HUES48 (cell line): Measurements from ENCODE around the gene R3HDM4.

ENCODE experiments used
- H3K27ac ChIP-seq: one replicate; pipeline ENCODE4 v1.7.0; 2013; ENCODE audit warnings: low read depth, low read length, inconsistent platforms
- H3K27me3 ChIP-seq: 2 replicates; pipeline ENCODE4 v1.6.1; 2013; ENCODE audit warnings: mild to moderate bottlenecking, low read length; ENCODE audit not compliant: control insufficient read depth, insufficient read depth
- H3K36me3 ChIP-seq: 2 replicates; pipeline ENCODE4 v1.6.1; 2013; ENCODE audit warnings: low read length; ENCODE audit not compliant: control insufficient read depth, insufficient read depth
- H3K4me1 ChIP-seq: 2 replicates; pipeline ENCODE4 v1.6.1; 2013; ENCODE audit warnings: mild to moderate bottlenecking, low read length; ENCODE audit not compliant: control insufficient read depth, insufficient read depth
- H3K4me3 ChIP-seq: 2 replicates; pipeline ENCODE4 v1.5.1; 2013; ENCODE audit warnings: mild to moderate bottlenecking, low read depth, low read length
- H3K9ac ChIP-seq: 2 replicates; pipeline ENCODE4 v1.6.1; 2013; ENCODE audit warnings: mild to moderate bottlenecking, low read depth, low read length, moderate library complexity
- H3K9me3 ChIP-seq: 2 replicates; pipeline ENCODE4 v1.6.1; 2013; ENCODE audit warnings: low read length; ENCODE audit not compliant: control insufficient read depth, insufficient read depth

Gene R3HDM4

DNA sequence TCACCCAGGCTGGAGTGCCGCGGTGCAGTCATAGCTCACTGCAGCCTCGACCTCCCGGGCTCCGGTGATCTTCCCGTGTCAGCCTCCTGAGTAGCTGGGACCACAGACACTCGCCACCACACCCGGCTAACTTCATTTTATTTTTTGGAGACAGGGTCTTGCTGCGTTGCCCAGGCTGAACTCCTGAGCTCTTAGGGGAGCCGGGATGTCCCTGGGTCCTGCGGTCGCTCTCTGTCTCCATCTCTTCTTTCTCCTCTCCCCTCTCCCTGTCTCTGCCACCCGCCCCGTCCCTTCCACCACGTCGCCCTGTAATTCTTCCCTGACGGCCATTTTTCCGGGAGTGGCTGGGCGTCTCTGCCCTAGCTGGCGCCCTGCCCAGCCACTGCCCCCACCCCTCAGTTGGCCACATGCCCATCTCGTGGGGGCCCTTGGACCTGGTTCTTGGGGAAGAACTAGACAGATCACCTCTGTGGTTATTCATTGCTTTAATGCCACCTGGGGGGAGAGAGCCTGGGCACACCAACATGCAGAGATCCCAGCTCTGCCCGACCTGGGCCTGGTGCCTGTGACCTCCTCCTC is 31.7 kb upstream of the R3HDM4 start:
- H3K27ac ChIP-seq: no peak overlapping the region

DNA sequence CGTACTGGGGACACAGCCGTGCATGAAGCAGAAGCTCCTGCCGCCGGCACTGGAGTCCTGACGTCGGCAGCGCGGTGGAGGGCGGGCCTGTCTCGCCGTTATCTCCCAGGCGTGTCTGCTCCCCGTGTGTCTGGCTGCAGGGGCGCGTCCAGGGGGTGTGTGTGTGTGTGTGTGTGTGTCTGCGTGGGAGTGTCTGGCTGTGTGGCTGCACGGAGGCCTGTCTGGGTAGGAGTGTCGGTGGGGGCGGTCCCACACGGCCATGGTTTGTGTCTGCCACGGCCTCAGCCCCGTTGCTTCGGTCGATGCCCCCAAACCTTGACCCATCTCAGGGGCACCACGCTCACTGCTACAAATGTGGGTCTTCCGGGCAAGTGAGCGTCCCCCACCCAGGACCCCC is 31.1 kb upstream of the R3HDM4 start:
- Histone ChIP-seq H3K27ac (no peak overlapping the region), H3K27me3 (no peaks in the 10 kb centered on the region), H3K9me3 (no peaks in the 10 kb centered on the region), H3K4me3 (no peak overlapping the region), H3K4me1 (no peaks in the 10 kb centered on the region), H3K9ac (no peak overlapping the region), H3K36me3 (peaks cover 20% of the 10 kb centered on the region)

More for the DNA sequence above, 31.7 kb upstream of the R3HDM4 start:
- Histone ChIP-seq H3K27me3 (no peaks in the 10 kb centered on the region), H3K9me3 (no peaks in the 10 kb centered on the region), H3K36me3 (peaks cover 14% of the 10 kb centered on the region), H3K9ac (no peak overlapping the region), H3K4me1 (no peaks in the 10 kb centered on the region), H3K4me3 (no peak overlapping the region)

DNA sequence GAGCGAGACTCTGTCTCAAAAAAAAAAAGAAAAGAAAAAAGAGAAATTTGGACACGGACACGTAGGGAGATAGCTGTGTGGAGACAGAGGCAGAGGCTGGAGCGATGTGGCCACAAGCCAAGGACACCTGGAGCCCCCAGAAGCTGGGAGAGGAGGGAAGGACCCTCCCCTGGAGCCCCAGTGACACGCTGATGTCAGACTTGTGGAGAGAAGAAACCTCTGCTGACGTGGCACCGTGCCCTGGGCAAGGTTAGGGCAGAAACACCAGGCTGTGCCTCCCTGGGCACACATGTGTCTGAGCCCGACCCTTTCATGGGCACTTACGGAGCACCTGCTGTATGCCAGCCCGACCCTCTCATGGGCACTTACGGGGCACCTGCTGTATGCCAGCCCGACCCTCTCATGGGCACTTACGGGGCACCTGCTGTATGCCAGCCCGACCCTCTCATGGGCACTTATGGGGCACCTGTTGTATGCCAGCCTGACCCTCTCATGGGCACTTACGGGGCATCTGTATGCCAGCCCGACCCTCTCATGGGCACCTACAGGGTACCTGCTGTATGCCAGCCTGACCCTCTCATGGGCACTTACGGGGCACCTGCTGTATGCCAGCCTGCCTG is 30.6 kb upstream of the R3HDM4 start:
- no peak overlapping the region for H3K4me3 ChIP-seq
- H3K9ac ChIP-seq: no peak overlapping the region
- no peaks in the 10 kb centered on the region for H3K27me3 ChIP-seq
- no peak overlapping the region for H3K27ac ChIP-seq
- peaks cover 20% of the 10 kb centered on the region for H3K36me3 ChIP-seq
- H3K4me1 ChIP-seq: no peaks in the 10 kb centered on the region
- no peaks in the 10 kb centered on the region for H3K9me3 ChIP-seq

DNA sequence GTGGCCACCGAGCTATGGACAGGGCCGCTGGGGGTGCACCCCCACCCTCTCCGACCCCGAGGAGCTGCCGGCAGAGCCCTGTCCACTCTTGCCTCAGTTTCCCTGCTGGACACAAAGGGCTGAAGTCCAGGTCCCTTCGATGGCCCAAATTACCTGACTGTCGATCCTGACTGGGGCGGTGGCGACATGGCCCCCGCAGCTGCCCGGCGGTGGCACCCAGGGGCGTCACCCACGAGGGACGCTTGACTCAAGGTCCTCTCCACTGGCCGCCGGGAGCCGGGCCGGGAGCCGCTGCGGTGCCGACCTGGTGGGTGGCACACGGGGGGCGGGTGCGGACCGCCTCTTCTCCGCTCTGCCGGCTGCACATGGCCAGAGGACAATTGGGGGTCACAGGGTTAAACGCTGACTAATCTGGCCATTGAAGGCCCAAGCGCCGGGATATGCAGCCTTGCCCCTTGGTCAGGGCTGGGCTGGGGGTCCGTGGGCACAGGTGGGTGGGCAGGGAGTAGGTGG is 29.2 kb upstream of the R3HDM4 start:
- peaks cover 23% of the 10 kb centered on the region for H3K36me3 ChIP-seq
- H3K27ac ChIP-seq: no peak overlapping the region
- no peaks in the 10 kb centered on the region for H3K9me3 ChIP-seq
- H3K27me3 ChIP-seq: no peaks in the 10 kb centered on the region
- no peaks in the 10 kb centered on the region for H3K4me1 ChIP-seq
- no peak overlapping the region for H3K4me3 ChIP-seq
- no peak overlapping the region for H3K9ac ChIP-seq

DNA sequence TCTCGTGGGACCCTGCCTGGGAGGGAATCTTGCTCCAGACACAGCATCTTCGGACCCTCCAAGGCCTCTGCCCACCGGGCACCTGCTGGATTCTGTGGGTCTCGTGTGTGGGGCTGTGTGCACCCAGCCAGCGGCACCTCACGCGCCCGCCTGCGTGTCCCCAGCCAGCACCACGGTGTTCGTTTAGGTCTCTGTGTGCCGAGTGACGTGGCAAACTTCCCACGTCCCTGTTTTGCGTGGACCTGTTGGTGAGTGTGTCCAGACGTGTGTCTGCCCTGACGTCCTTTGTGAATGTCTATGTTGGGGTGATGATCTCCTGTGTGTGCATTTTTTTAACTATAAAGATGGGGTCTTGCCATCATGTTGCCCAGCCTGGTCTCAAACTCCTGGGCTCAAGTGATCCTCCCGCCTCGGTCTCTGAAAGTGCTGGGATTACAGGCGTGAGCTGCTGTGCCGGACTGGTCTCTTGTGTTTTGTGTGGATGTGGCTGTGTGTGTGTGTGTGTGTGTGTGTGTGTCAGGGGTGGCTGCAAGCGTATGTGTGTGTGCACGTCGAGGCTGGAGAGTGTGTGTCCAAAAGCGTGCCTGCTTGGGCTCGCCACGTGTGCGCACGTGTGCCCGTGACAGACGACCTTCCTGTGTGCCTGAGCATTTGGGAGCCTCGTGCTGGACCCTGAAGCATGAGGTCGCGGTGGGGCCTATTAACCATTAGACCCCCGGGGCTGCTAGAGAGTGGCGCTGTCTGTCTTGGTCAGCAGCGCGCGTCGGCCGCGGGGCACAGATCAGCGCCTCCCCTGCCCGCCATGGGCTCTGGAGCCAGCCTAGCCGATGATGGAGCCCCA is 28.5 kb upstream of the R3HDM4 start:
- Histone ChIP-seq H3K9me3 (no peaks in the 10 kb centered on the region), H3K4me1 (no peaks in the 10 kb centered on the region), H3K36me3 (peaks cover 25% of the 10 kb centered on the region), H3K4me3 (no peak overlapping the region), H3K27me3 (no peaks in the 10 kb centered on the region), H3K9ac (no peak overlapping the region), H3K27ac (no peak overlapping the region)

DNA sequence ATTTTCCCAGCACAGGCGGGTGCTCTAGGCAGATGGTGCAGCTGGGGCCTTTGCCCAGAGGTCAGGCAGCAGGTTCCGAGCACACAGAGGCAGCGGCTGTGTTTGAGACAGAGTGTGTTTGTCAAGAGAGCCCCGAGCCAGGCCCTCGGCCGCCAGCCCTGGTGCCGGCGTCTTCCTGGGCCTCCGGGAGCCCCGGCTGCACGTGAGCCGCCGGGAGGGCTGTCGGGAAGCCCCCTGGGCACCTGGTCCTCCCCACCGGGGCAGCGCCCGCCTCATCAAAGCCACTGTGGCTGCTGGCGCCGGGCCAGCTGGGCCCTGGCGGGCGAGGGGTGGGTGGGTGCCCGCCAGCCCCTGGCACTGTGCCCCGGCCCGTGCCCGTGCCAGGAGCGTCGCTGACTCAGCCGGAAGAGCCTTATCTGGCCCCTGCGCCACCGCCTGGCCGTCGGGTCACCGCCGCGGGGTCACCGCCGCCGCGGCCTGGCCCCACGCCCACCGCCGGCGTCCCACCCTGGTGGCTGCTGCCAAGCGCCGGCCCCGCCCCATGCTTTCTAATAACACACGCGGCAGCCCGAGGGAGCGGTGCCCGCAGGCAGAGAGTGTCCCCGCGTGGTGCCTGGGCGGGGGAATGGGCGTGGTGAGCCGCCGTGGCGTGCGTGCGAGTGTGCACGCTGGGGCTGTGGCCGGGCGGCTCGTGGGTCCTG is 27.7 kb upstream of the R3HDM4 start:
- Histone ChIP-seq H3K27me3 (no peaks in the 10 kb centered on the region), H3K9me3 (no peaks in the 10 kb centered on the region), H3K36me3 (peaks cover 25% of the 10 kb centered on the region), H3K27ac (no peak overlapping the region), H3K4me1 (no peaks in the 10 kb centered on the region), H3K9ac (no peak overlapping the region), H3K4me3 (no peak overlapping the region)

DNA sequence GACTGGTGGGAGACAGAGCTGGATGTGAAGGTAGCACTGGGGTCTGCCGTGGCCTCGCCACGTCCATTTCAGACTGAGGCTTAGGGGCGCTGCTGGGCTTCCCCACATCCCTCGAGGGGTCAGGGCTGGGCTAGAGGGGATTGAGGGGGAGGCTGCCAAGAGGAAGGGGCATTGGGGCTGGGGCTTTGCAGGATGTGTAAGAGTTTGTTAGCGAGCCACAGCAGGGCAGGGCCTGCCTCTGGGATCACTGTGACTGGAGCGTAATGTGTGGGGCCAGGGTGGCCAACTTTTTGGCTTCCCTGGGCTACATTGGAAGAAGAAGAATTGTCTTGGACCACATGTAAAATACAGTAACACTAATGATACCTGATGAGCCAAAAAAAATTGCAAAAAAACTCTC is 26.9 kb upstream of the R3HDM4 start:
- no peak overlapping the region for H3K27ac ChIP-seq
- H3K36me3 ChIP-seq: peaks cover 25% of the 10 kb centered on the region

DNA sequence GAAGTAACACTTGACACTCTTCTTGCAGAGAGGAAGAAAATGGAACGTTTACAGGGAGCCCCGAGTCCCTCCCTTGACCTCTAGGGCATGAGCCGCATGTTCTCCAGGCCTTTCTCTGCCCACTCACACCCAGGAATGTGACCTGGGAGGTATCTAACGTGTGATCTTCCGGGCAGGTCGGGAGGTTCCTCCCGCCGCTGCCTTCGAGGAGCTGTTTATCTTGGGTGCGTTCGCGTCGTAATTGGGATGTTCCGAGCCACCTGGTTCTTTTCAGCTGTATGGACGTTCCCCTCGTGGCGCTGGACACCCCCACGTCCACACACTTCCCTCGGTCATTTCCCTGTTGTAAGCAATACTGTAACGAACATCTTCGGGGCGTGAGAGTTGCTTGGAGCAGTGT is 26.4 kb upstream of the R3HDM4 start:
- Histone ChIP-seq H3K4me1 (no peaks in the 10 kb centered on the region), H3K9me3 (no peaks in the 10 kb centered on the region), H3K9ac (no peak overlapping the region), H3K27ac (no peak overlapping the region), H3K36me3 (peaks cover 25% of the 10 kb centered on the region), H3K4me3 (no peak overlapping the region), H3K27me3 (no peaks in the 10 kb centered on the region)

More for the DNA sequence above, 26.9 kb upstream of the R3HDM4 start:
- Histone ChIP-seq H3K4me3 (no peak overlapping the region), H3K9ac (no peak overlapping the region), H3K27me3 (no peaks in the 10 kb centered on the region), H3K4me1 (no peaks in the 10 kb centered on the region), H3K9me3 (no peaks in the 10 kb centered on the region)

DNA sequence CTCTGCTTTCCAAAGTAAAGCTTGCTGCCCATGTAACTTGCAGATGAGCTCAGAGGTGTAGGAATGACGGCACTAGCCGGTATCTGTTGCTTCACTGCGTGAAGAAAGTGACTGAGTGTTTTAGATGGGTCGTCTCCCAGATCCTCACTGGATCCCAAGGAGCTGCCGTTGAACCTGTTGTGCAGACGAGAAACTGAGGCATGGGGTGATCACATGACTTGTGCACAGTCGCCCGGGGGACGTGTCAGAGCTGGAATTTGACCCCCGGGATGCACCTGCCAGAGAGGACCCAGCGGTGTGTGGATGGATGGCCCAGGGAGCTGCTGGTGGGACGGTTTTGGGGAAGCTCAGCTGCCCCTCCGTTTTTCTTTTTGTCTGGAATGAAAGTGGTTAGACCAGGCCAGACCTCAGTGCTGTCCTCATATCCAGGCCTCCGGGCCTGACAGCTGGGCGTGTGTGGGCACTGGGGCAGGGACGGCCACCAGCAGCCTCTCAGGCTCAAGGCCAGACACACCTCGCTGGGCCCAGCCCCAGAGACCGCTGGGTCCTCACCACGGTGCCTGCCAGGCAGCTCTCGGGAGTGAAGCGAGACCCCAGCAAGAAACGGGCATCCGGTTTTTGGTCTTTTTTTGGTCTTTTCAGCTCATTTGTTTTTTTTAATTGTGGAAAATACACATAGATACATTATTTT is 25.4 kb upstream of the R3HDM4 start:
- Histone ChIP-seq H3K27ac (no peak overlapping the region), H3K9me3 (no peaks in the 10 kb centered on the region), H3K27me3 (no peaks in the 10 kb centered on the region), H3K36me3 (peaks cover 25% of the 10 kb centered on the region), H3K4me1 (no peaks in the 10 kb centered on the region), H3K4me3 (no peak overlapping the region), H3K9ac (no peak overlapping the region)

DNA sequence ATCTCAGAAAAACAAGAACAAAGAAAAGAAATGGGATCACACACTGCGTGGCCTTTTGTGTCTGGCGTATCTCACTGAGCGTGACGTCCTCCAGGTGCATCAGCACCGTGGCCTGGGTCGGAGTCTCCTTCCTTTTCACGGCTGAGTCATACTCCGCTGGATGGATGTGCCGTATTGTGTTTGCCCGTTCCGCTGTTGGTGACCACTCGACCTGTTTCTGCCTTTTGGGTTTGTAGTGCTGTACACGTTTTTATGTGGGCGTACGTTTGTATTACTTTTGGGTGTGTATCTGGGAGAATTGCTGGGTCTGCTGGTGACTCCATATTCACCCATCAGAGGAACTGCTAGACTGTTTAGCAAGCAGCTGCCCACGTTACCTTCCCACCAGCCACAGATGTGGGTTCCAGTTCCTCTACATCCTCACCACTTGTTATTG is 24.3 kb upstream of the R3HDM4 start:
- no peak overlapping the region for H3K9ac ChIP-seq
- H3K27ac ChIP-seq: no peak overlapping the region
- H3K36me3 ChIP-seq: peaks cover 29% of the 10 kb centered on the region
- H3K27me3 ChIP-seq: no peaks in the 10 kb centered on the region
- no peaks in the 10 kb centered on the region for H3K9me3 ChIP-seq
- peaks cover 8% of the 10 kb centered on the region; the same call in 1 of the 2 replicates for H3K4me1 ChIP-seq
- no peak overlapping the region for H3K4me3 ChIP-seq
